Fibroblast of lung (primary cell): ENCODE results near the gene TCF4. TPM values are rescaled to one million over a fixed set of nuclear protein-coding genes. Genes with fewer than 3 reads are reported as not detected.

Experiments used
- DNase-seq, 2 donors: peaks; one replicate each; pipeline versions ENCODE4 v3.0.0 to v3.0.0-alpha.2; 2010; ENCODE audit warnings: low read depth in 2 of 2
- H2AFZ ChIP-seq: 2 replicates; pipeline ENCODE4 v1.5.1; 2012; ENCODE audit warnings: low read length, control low read depth, inconsistent platforms
- H3K27ac ChIP-seq: 2 replicates; pipeline ENCODE4 v1.5.1; 2011; ENCODE audit warnings: low read length, control low read depth; ENCODE audit not compliant: insufficient read depth
- H3K27me3 ChIP-seq: 2 replicates; pipeline ENCODE4 v1.5.1; 2011; ENCODE audit warnings: mild to moderate bottlenecking, low read length; ENCODE audit not compliant: control insufficient read depth, insufficient read depth
- H3K36me3 ChIP-seq: 2 replicates; pipeline ENCODE4 v1.5.1; 2011; ENCODE audit warnings: low read length; ENCODE audit not compliant: control insufficient read depth, insufficient read depth
- H3K4me1 ChIP-seq: 2 replicates; pipeline ENCODE4 v1.5.1; 2011; ENCODE audit warnings: low read length; ENCODE audit not compliant: control insufficient read depth, insufficient read depth; ENCODE audit errors: extremely low read depth
- H3K4me2 ChIP-seq: 2 replicates; pipeline ENCODE4 v1.5.1; 2011; ENCODE audit warnings: low read length, control low read depth; ENCODE audit not compliant: insufficient read depth; ENCODE audit errors: extremely low read depth
- H3K4me3 ChIP-seq, 4 experiments: fragments of 200-600 bp in 1 of 4; sonication (generic) in 1 of 4; replicated peaks in 1 of 4; 2 replicates each; pipeline ENCODE4 v1.5.1; 2011 to 2016; ENCODE audit warnings: low read length in 4 of 4, low read depth in 3 of 4, mild to moderate bottlenecking in 3 of 4, control low read depth in 2 of 4, inconsistent platforms in 1 of 4, mixed read lengths in 1 of 4; ENCODE audit not compliant: insufficient read depth in 1 of 4; ENCODE audit errors: control extremely low read depth in 1 of 4
- H3K79me2 ChIP-seq: 2 replicates; pipeline ENCODE4 v1.5.1; 2012; ENCODE audit warnings: mild to moderate bottlenecking, low read length, inconsistent platforms; ENCODE audit not compliant: control insufficient read depth, insufficient read depth
- H3K9ac ChIP-seq: 2 replicates; pipeline ENCODE4 v1.5.1; 2011; ENCODE audit warnings: mild to moderate bottlenecking, low read length, control low read depth; ENCODE audit not compliant: insufficient read depth
- H3K9me3 ChIP-seq: 2 replicates; pipeline ENCODE4 v1.5.1; 2012; ENCODE audit warnings: low read depth, low read length; ENCODE audit not compliant: control insufficient read depth, insufficient read depth
- H4K20me1 ChIP-seq: 2 replicates; pipeline ENCODE4 v1.5.1; 2011; ENCODE audit warnings: low read length; ENCODE audit not compliant: control insufficient read depth, insufficient read depth; ENCODE audit errors: extremely low read depth
- CTCF ChIP-seq, 2 donors: IDR thresholded peaks in 1 of 2; conservative IDR thresholded peaks in 1 of 2; 1 replicate in 1 of 2; 2 replicates in 1 of 2; pipeline ENCODE4 v1.5.1; 2011 to 2012; ENCODE audit warnings: low read length in 2 of 2, control low read depth in 1 of 2, inconsistent platforms in 1 of 2, low read depth in 1 of 2, mild to moderate bottlenecking in 1 of 2
- EZH2 ChIP-seq: IDR thresholded peaks from 2 replicates; pipeline ENCODE4 v1.5.1; 2012; ENCODE audit warnings: low read length, control low read depth, mild to moderate bottlenecking; ENCODE audit errors: missing control alignments
- polyA plus RNA-seq, 2 donors: library from polyadenylated mRNA; depleted of rRNA in 1 of 2; stranded (reverse) in 1 of 2; unstranded in 1 of 2; fragments of >200 nt; gene quantifications; 2 replicates each; pipeline ENCODE4 v1.2.1, GENCODE V29; 2011 to 2012; ENCODE audit warnings: missing spikeins in 1 of 2
- total RNA-seq: library from RNA; depleted of rRNA; stranded (reverse); fragments of >200 nt; gene quantifications from 2 replicates; pipeline ENCODE4 v1.2.1, GENCODE V29; 2014

The TCF4 gene
- total and polyA plus RNA-seq, 2 donors (not counting 1 experiment from before 2014, with no cell fraction given): 48.9 to 57.6 TPM

- Histone ChIP-seq H4K20me1 (no peaks in the 10 kb centered on the region), H3K4me3 (no peak overlapping the region), H3K79me2 (no peaks in the 10 kb centered on the region), H3K9me3 (no peaks in the 10 kb centered on the region), H3K36me3 (no peaks in the 10 kb centered on the region), H3K27me3 (no peaks in the 10 kb centered on the region), H2AFZ (no peak overlapping the region), H3K27ac (no peak overlapping the region), H3K4me2 (no peak overlapping the region), H3K4me1 (no peaks in the 10 kb centered on the region), H3K9ac (no peak overlapping the region)
- DNase-seq: no peak
- TF ChIP-seq CTCF (conservative IDR thresholded peaks at IDR 0.05 in 1 of 2, IDR thresholded peaks at IDR 0.05 in 1 of 2; ENCODE audit: low read depth in 1 of 2, low read length in 2 of 2) (no peak), EZH2 (no peak)
Observed at GRCh38 chr18:55221622-55222021, 366.4 kb downstream of the TCF4 start.

- Histone ChIP-seq H3K79me2 (no peaks in the 10 kb centered on the region), H4K20me1 (no peaks in the 10 kb centered on the region), H3K36me3 (no peaks in the 10 kb centered on the region), H3K4me2 (no peak overlapping the region), H3K4me1 (no peaks in the 10 kb centered on the region), H2AFZ (no peak overlapping the region), H3K9ac (no peak overlapping the region), H3K27ac (no peak overlapping the region), H3K27me3 (no peaks in the 10 kb centered on the region), H3K9me3 (no peaks in the 10 kb centered on the region), H3K4me3 (no peak overlapping the region)
- DNase-seq: peak in 1 of 2 donors; percentile 37
- no peak for TF ChIP-seq CTCF (conservative IDR thresholded peaks at IDR 0.05 in 1 of 2, IDR thresholded peaks at IDR 0.05 in 1 of 2; ENCODE audit: low read depth in 1 of 2, low read length in 2 of 2)
- TF ChIP-seq EZH2: no peak
Observed at GRCh38 chr18:55220523-55220922, 367.5 kb downstream of the TCF4 start.

GRCh38 chr18:55219823-55220222, 368.2 kb downstream of the TCF4 start:
- Histone ChIP-seq H3K9me3 (no peaks in the 10 kb centered on the region), H3K4me1 (no peaks in the 10 kb centered on the region), H4K20me1 (no peaks in the 10 kb centered on the region), H3K36me3 (no peaks in the 10 kb centered on the region), H3K4me3 (no peak overlapping the region), H3K79me2 (no peaks in the 10 kb centered on the region), H3K27me3 (no peaks in the 10 kb centered on the region), H3K27ac (no peak overlapping the region), H3K4me2 (no peak overlapping the region), H2AFZ (no peak overlapping the region), H3K9ac (no peak overlapping the region)
- no peak for DNase-seq
- TF ChIP-seq EZH2 (no peak), CTCF (conservative IDR thresholded peaks at IDR 0.05 in 1 of 2, IDR thresholded peaks at IDR 0.05 in 1 of 2; ENCODE audit: low read depth in 1 of 2, low read length in 2 of 2) (no peak)
